ENCODE data around the gene VPS13A. TPM values are rescaled to one million over a fixed set of nuclear protein-coding genes. Genes with fewer than 3 reads are reported as not detected.
"Not testable (repeated sequence)": the region's sequence is repeated elsewhere in the genome, so short reads cannot be mapped to it uniquely, and the experiment has no call there.

VPS13A gene
- polyA plus RNA-seq, 1 experiment = 41.8 TPM

GRCh38 chr9:77257275-77257674 lies 79.9 kb downstream of the VPS13A start:
- POLR2A ChIA-PET = no interaction called here
- no peak for TF ChIP-seq CTCF (IDR thresholded peaks at IDR 0.05; ENCODE audit: low read depth, low read length)
- Histone ChIP-seq H3K4me3 (ENCODE audit: low read depth, low read length) (no peak overlapping the region), H3K9me3 (ENCODE audit: control insufficient read depth, insufficient read depth, low read length) (no peaks in the 10 kb centered on the region), H3K27ac (ENCODE audit: low read depth, low read length) (no peak overlapping the region), H3K27me3 (ENCODE audit: control insufficient read depth, insufficient read depth, low read length) (no peaks in the 10 kb centered on the region)
- CTCF ChIA-PET = interaction anchor here (0.9 kb wide), 1 partner anchor 90 kb away, joined by 3 read pairs; no protein-coding TSS in a partner anchor
- no peak for DNase-seq (ENCODE audit: low read depth, low spot score)

- Histone ChIP-seq H3K27me3 (ENCODE audit: control insufficient read depth, insufficient read depth, low read length) (no peaks in the 10 kb centered on the region), H3K9me3 (ENCODE audit: control insufficient read depth, insufficient read depth, low read length) (no peaks in the 10 kb centered on the region), H3K27ac (ENCODE audit: low read depth, low read length) (no peak overlapping the region), H3K4me3 (ENCODE audit: low read depth, low read length) (no peak overlapping the region)
- no peak for TF ChIP-seq CTCF (IDR thresholded peaks at IDR 0.05; ENCODE audit: low read depth, low read length)
- CTCF ChIA-PET = no interaction called here
- POLR2A ChIA-PET = no interaction called here
- DNase-seq (ENCODE audit: low read depth, low spot score) = no peak
These were observed 84.3 kb downstream of the VPS13A start for GRCh38 chr9:77261605-77262004.

GRCh38 chr9:77267762-77268161 lies 90.4 kb downstream of the VPS13A start:
- H3K27me3 ChIP-seq (ENCODE audit: control insufficient read depth, insufficient read depth, low read length); DNase-seq (ENCODE audit: low read depth, low spot score): not testable (repeated sequence)

GRCh38 chr9:77271023-77271690 lies 93.8 kb downstream of the VPS13A start:
- no peak for DNase-seq (ENCODE audit: low read depth, low spot score)
- ChIA-PET CTCF (no interaction called here), POLR2A (no interaction called here)
- Histone ChIP-seq H3K27me3 (ENCODE audit: control insufficient read depth, insufficient read depth, low read length) (no peaks in the 10 kb centered on the region), H3K4me3 (ENCODE audit: low read depth, low read length) (no peak overlapping the region), H3K27ac (ENCODE audit: low read depth, low read length) (no peak overlapping the region), H3K9me3 (ENCODE audit: control insufficient read depth, insufficient read depth, low read length) (no peaks in the 10 kb centered on the region)
- no peak for TF ChIP-seq CTCF (IDR thresholded peaks at IDR 0.05; ENCODE audit: low read depth, low read length)

More at GRCh38 chr9:77267762-77268161, 90.4 kb downstream of the VPS13A start:
- H3K9me3 ChIP-seq (ENCODE audit: control insufficient read depth, insufficient read depth, low read length); H3K4me3 ChIP-seq (ENCODE audit: low read depth, low read length); POLR2A ChIA-PET; H3K27ac ChIP-seq (ENCODE audit: low read depth, low read length): not testable (repeated sequence)
- CTCF ChIA-PET = interaction anchor here (0.8 kb wide), 1 partner anchor 101 kb away, joined by 3 read pairs; no protein-coding TSS in a partner anchor

- Histone ChIP-seq H3K27ac (ENCODE audit: low read depth, low read length) (no peak overlapping the region), H3K4me3 (ENCODE audit: low read depth, low read length) (no peak overlapping the region), H3K27me3 (ENCODE audit: control insufficient read depth, insufficient read depth, low read length) (no peaks in the 10 kb centered on the region), H3K9me3 (ENCODE audit: control insufficient read depth, insufficient read depth, low read length) (no peaks in the 10 kb centered on the region)
- CTCF ChIA-PET = no interaction called here
- POLR2A ChIA-PET = no interaction called here
- TF ChIP-seq CTCF (IDR thresholded peaks at IDR 0.05; ENCODE audit: low read depth, low read length) = no peak
- no peak for DNase-seq (ENCODE audit: low read depth, low spot score)
These were observed 99.5 kb downstream of the VPS13A start for GRCh38 chr9:77276799-77277198.
